ENCODE data around the gene TMEM263. TPM values are rescaled to one million over a fixed set of nuclear protein-coding genes. Genes with fewer than 3 reads are reported as not detected.

Gene TMEM263
- total and polyA plus RNA-seq, 2 of the 13 experiments (the other 11 are each of a cell fraction or from before 2014, with no cell fraction given), result 25.9 to 58.6 TPM

DNA sequence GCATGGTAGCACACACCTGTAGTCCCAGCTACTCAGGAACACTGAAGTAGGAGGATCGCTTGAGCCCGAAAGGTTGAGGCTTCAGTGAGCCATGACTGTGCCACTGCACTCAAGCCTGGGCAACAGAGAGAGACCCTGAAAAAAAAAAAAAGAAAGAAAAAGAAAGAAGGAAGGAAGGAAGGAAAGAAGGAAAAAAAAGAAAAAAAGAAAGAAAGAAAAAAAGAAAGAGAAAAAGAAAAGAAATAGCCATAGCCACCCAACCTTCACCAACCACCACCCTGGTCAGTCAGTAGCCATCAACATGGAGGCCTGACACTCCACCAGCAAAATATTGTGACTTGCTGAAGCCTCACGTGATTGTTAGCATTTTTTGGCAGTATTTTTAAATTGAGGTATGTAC is 21.4 kb upstream of the TMEM263 start (continued):
- TF ChIP-seq, protein P1, sequence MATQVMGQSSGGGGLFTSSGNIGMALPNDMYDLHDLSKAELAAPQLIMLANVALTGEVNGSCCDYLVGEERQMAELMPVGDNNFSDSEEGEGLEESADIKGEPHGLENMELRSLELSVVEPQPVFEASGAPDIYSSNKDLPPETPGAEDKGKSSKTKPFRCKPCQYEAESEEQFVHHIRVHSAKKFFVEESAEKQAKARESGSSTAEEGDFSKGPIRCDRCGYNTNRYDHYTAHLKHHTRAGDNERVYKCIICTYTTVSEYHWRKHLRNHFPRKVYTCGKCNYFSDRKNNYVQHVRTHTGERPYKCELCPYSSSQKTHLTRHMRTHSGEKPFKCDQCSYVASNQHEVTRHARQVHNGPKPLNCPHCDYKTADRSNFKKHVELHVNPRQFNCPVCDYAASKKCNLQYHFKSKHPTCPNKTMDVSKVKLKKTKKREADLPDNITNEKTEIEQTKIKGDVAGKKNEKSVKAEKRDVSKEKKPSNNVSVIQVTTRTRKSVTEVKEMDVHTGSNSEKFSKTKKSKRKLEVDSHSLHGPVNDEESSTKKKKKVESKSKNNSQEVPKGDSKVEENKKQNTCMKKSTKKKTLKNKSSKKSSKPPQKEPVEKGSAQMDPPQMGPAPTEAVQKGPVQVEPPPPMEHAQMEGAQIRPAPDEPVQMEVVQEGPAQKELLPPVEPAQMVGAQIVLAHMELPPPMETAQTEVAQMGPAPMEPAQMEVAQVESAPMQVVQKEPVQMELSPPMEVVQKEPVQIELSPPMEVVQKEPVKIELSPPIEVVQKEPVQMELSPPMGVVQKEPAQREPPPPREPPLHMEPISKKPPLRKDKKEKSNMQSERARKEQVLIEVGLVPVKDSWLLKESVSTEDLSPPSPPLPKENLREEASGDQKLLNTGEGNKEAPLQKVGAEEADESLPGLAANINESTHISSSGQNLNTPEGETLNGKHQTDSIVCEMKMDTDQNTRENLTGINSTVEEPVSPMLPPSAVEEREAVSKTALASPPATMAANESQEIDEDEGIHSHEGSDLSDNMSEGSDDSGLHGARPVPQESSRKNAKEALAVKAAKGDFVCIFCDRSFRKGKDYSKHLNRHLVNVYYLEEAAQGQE (IDR thresholded peaks at IDR 0.05; ENCODE audit: borderline replicate concordance in 1 of 2, low read depth in 1 of 2, low read length in 2 of 2), result no peak
- no peak for TF ChIP-seq HNRNPLL (IDR thresholded peaks at IDR 0.05; ENCODE audit: low read depth, low read length, poor library complexity, severe bottlenecking)
- no peak for TF ChIP-seq POLR2AphosphoS5 (IDR thresholded peaks at IDR 0.05; ENCODE audit: low read depth, low read length)
- TF ChIP-seq KLF16 (CRISPR knock-in tag; IDR thresholded peaks at IDR 0.05), result no peak
- TF ChIP-seq SSRP1 (CRISPR knock-in tag; IDR thresholded peaks at IDR 0.05), result no peak
- no peak for TF ChIP-seq RARA (CRISPR knock-in tag; IDR thresholded peaks at IDR 0.05)
- TF ChIP-seq, protein P2, sequence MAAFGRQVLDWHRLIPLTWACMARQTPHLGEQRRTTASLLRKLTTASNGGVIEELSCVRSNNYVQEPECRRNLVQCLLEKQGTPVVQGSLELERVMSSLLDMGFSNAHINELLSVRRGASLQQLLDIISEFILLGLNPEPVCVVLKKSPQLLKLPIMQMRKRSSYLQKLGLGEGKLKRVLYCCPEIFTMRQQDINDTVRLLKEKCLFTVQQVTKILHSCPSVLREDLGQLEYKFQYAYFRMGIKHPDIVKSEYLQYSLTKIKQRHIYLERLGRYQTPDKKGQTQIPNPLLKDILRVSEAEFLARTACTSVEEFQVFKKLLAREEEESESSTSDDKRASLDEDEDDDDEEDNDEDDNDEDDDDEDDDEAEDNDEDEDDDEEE (CRISPR knock-in tag; IDR thresholded peaks at IDR 0.05), result no peak

DNA sequence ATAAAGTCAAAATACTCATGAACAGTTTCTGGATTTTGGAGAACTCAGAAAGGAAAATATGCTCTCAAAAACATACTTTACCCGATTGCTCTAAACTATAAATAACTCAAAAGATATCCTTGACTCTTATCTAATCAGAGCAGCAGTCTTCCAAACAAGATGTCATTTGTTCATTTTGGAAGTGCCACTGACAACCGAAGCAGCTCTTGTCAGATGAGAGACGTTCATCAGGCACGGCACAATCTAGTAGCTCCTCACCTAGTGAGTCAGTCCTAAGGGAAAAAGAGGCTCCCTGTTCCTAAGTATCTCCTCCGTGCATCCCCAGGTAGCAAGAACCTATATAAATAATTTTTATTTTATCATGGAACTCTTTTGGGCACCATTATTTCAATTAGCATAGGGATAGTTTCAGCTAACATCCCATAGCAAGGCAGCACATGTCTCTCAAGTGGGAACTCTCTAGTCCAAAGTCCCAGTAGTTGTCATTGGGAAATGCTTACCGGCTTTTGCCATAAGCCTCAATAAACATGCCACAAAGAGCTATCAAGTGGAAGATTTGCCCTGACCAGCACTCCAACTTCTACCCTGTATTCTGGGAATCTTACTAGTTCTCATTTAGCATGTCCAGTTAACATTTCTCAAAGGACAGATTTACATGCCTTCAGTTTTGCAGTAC is 14.1 kb upstream of the TMEM263 start:
- in situ Hi-C loops (cut with HindIII; ENCODE audit: extremely low pct_ligation_motif_present, low pct_unique_long_range_greater_than_20kb), result no loop called here
- FAIRE-seq, result no peak
- WGBS (ENCODE audit: low lambda C conversion rate), result 25% methylated on average over 6 of the region's 6 CpGs

More for the DNA sequence above, 14.1 kb upstream of the TMEM263 start:
- H3K27me3 ChIP-seq (ENCODE audit: control insufficient read depth in 1 of 2, insufficient read depth in 2 of 2, low read length in 2 of 2), result no peaks in the 10 kb centered on the region
- H4K20me1 ChIP-seq (ENCODE audit: insufficient read depth, low read length), result no peaks in the 10 kb centered on the region
- BruUV-seq (replicated peaks), result no TSS peak
- H3K79me2 ChIP-seq (ENCODE audit: insufficient read depth, low read length), result no peaks in the 10 kb centered on the region
- peak overlapping the region; percentile 39 for H3K4me2 ChIP-seq (ENCODE audit: low read depth, low read length)
- H3K4me1 ChIP-seq (ENCODE audit: insufficient read depth, low read length), result peaks cover 12% of the 10 kb centered on the region
- TF ChIP-seq FOXA3 (CRISPR knock-in tag; IDR thresholded peaks at IDR 0.05) (no peak), HNF4G (IDR thresholded peaks at IDR 0.05; ENCODE audit: borderline replicate concordance, low read depth, low read length) (peak; percentile 21; the same call in 1 of the 2 replicates), HNF4G (CRISPR knock-in tag; IDR thresholded peaks at IDR 0.05; ENCODE audit: borderline replicate concordance, low read depth) (no peak), SMYD3 (CRISPR knock-in tag; IDR thresholded peaks at IDR 0.05) (no peak), NR3C1 (CRISPR knock-in tag; IDR thresholded peaks at IDR 0.05) (no peak), HNF4A (CRISPR knock-in tag; IDR thresholded peaks at IDR 0.05) (peak; percentile 57), NFKBIZ (CRISPR knock-in tag; IDR thresholded peaks at IDR 0.05) (no peak), SOX6 (IDR thresholded peaks at IDR 0.05) (no peak), SOX6 (CRISPR knock-in tag; IDR thresholded peaks at IDR 0.05) (no peak), CCDC6 (CRISPR knock-in tag; IDR thresholded peaks at IDR 0.05) (no peak), ZNF644 (CRISPR knock-in tag; IDR thresholded peaks at IDR 0.05; ENCODE audit: low read depth) (0 out of 2 replicates have a peak, but pooled peaks have one; percentile 27), ZNF772 (CRISPR knock-in tag; IDR thresholded peaks at IDR 0.05) (no peak), ZEB1 (IDR thresholded peaks at IDR 0.05; ENCODE audit: insufficient replicate concordance, low read depth) (no peak)
- ChIA-PET CTCF (ENCODE audit: low intra/inter-chr PET ratio, low total read pairs) (no interaction called here), POLR2A (interaction anchor here (1.3 kb wide), 1 partner anchor 14 kb away, joined by 10 read pairs; the partner anchor contains the start of gene TMEM263)
- H3K27ac ChIP-seq (ENCODE audit: extremely low read length, insufficient read depth, low read length), result no peak overlapping the region
- DNase-seq (ENCODE audit: low spot score), result peak; percentile 26
- no peak overlapping the region for H3K4me3 ChIP-seq (replicated peaks in 1 of 3; ENCODE audit: insufficient read depth in 1 of 3, low read depth in 2 of 3, low read length in 3 of 3)
- ATAC-seq, result peak; percentile 63
- H3K9ac ChIP-seq (ENCODE audit: insufficient read depth, low read depth, low read length), result no peak overlapping the region
- intact Hi-C loops (cut with micrococcal nuclease; ENCODE audit: unreplicated experiment), result no loop called here
- peak overlapping the region; percentile 5 for H2AFZ ChIP-seq (ENCODE audit: low read length)
- no peaks in the 10 kb centered on the region for H3K36me3 ChIP-seq (replicated peaks in 1 of 2; ENCODE audit: control insufficient read depth in 1 of 2, insufficient read depth in 2 of 2, low read length in 2 of 2)
- H3K9me3 ChIP-seq (ENCODE audit: low read length), result peaks cover 6% of the 10 kb centered on the region
